Measurements from ENCODE around the gene MOK.

GRCh38 chr14:102345232-102345631 lies 40.3 kb upstream of the MOK start:
- TF ChIP-seq, protein P1, sequence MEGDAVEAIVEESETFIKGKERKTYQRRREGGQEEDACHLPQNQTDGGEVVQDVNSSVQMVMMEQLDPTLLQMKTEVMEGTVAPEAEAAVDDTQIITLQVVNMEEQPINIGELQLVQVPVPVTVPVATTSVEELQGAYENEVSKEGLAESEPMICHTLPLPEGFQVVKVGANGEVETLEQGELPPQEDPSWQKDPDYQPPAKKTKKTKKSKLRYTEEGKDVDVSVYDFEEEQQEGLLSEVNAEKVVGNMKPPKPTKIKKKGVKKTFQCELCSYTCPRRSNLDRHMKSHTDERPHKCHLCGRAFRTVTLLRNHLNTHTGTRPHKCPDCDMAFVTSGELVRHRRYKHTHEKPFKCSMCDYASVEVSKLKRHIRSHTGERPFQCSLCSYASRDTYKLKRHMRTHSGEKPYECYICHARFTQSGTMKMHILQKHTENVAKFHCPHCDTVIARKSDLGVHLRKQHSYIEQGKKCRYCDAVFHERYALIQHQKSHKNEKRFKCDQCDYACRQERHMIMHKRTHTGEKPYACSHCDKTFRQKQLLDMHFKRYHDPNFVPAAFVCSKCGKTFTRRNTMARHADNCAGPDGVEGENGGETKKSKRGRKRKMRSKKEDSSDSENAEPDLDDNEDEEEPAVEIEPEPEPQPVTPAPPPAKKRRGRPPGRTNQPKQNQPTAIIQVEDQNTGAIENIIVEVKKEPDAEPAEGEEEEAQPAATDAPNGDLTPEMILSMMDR (IDR thresholded peaks at IDR 0.05): no peak
- TF ChIP-seq POLR2A (IDR thresholded peaks at IDR 0.05) (no peak), POLR2AphosphoS5 (IDR thresholded peaks at IDR 0.05) (no peak)

Measured in breast epithelium (tissue), 3 donors.